Trophoblast cell (in vitro differentiated cells and primary cell): Measurements from ENCODE around the gene EFHC1.

Source experiments
- DNase-seq, 2 donors: peaks; one replicate each; pipeline ENCODE4 v3.0.0-alpha.2; 2016
- H2AFZ ChIP-seq: 2 replicates; pipeline ENCODE4 v1.6.1; 2013; ENCODE audit warnings: low read length, moderate library complexity, mild to moderate bottlenecking; ENCODE audit not compliant: insufficient read depth, poor library complexity
- H2AK5ac ChIP-seq: 2 replicates; pipeline ENCODE4 v1.6.1; 2013; ENCODE audit warnings: mild to moderate bottlenecking, low read length
- H2BK120ac ChIP-seq: 2 replicates; pipeline ENCODE4 v1.6.1; 2013; ENCODE audit warnings: low read length, mild to moderate bottlenecking, moderate library complexity; ENCODE audit not compliant: insufficient read depth, poor library complexity
- H2BK12ac ChIP-seq: 2 replicates; pipeline ENCODE4 v1.6.1; 2013; ENCODE audit warnings: mild to moderate bottlenecking, low read length, moderate library complexity
- H2BK5ac ChIP-seq: 2 replicates; pipeline ENCODE4 v1.6.1; 2013; ENCODE audit warnings: low read length, low read depth, moderate library complexity, mild to moderate bottlenecking; ENCODE audit not compliant: poor library complexity
- H3K14ac ChIP-seq: 2 replicates; pipeline ENCODE4 v1.6.1; 2013; ENCODE audit warnings: mild to moderate bottlenecking, low read length
- H3K18ac ChIP-seq: 2 replicates; pipeline ENCODE4 v1.6.1; 2013; ENCODE audit warnings: mild to moderate bottlenecking, low read length
- H3K23ac ChIP-seq: 2 replicates; pipeline ENCODE4 v1.6.1; 2013; ENCODE audit warnings: low read length
- H3K27ac ChIP-seq: 2 replicates; pipeline ENCODE4 v1.5.1; 2013; ENCODE audit warnings: low read depth, mild to moderate bottlenecking, inconsistent platforms, low read length, moderate library complexity
- H3K27me3 ChIP-seq: 2 replicates; pipeline ENCODE4 v1.6.1; 2013; ENCODE audit warnings: inconsistent platforms, mild to moderate bottlenecking, low read length, moderate library complexity; ENCODE audit not compliant: insufficient read depth
- H3K36me3 ChIP-seq, 2 experiments: 1 replicate in 1 of 2; 2 replicates in 1 of 2; pipeline ENCODE4 v1.6.1; 2013; ENCODE audit warnings: low read length in 2 of 2, mild to moderate bottlenecking in 2 of 2, moderate library complexity in 1 of 2; ENCODE audit not compliant: insufficient read depth in 2 of 2, control insufficient read depth in 1 of 2
- H3K4ac ChIP-seq: 2 replicates; pipeline ENCODE4 v1.6.1; 2013; ENCODE audit warnings: low read depth, mild to moderate bottlenecking, low read length, moderate library complexity
- H3K4me1 ChIP-seq, 2 experiments: 1 replicate in 1 of 2; 2 replicates in 1 of 2; pipeline ENCODE4 v1.6.1; 2013; ENCODE audit warnings: low read length in 2 of 2, mild to moderate bottlenecking in 2 of 2, moderate library complexity in 1 of 2; ENCODE audit not compliant: insufficient read depth in 2 of 2, control insufficient read depth in 1 of 2
- H3K4me2 ChIP-seq: 2 replicates; pipeline ENCODE4 v1.6.1; 2013; ENCODE audit warnings: inconsistent platforms, mild to moderate bottlenecking, low read length, moderate library complexity
- H3K4me3 ChIP-seq: 2 replicates; pipeline ENCODE4 v1.5.1; 2013; ENCODE audit warnings: mild to moderate bottlenecking, low read depth, low read length, inconsistent platforms
- H3K79me1 ChIP-seq: one replicate; pipeline ENCODE4 v1.6.1; 2013; ENCODE audit warnings: low read length
- H3K79me2 ChIP-seq: 2 replicates; pipeline ENCODE4 v1.6.1; 2013; ENCODE audit warnings: low read length, mild to moderate bottlenecking; ENCODE audit not compliant: control insufficient read depth, insufficient read depth, poor library complexity
- H3K9ac ChIP-seq: 2 replicates; pipeline ENCODE4 v1.6.1; 2013; ENCODE audit warnings: mild to moderate bottlenecking, low read length
- H3K9me3 ChIP-seq: 2 replicates; pipeline ENCODE4 v1.6.1; 2013; ENCODE audit warnings: low read depth, mild to moderate bottlenecking, control low read depth, inconsistent platforms, low read length; ENCODE audit not compliant: insufficient read depth
- H4K12ac ChIP-seq: 2 replicates; pipeline ENCODE4 v1.6.1; 2013; ENCODE audit warnings: low read depth, mild to moderate bottlenecking, low read length, moderate library complexity
- H4K8ac ChIP-seq: 2 replicates; pipeline ENCODE4 v1.6.1; 2013; ENCODE audit warnings: low read depth, mild to moderate bottlenecking, low read length, moderate library complexity
- H4K91ac ChIP-seq: one replicate; pipeline ENCODE4 v1.6.1; 2013; ENCODE audit warnings: low read depth, mild to moderate bottlenecking, low read length, moderate library complexity
- WGBS: extraction: QIAGEN DNeasy Blood & Tissue Kit; methylation state at CpG from one replicate; pipeline ENCODE4 v1.1.7; 2013; ENCODE audit warnings: missing lambda C conversion rate; ENCODE audit not compliant: insufficient read length, insufficient coverage; ENCODE audit errors: extremely low coverage; 5-methylcytosine and 5-hydroxymethylcytosine counted together

Gene EFHC1

GRCh38 chr6:52527436-52527835 is 107.3 kb downstream of the EFHC1 start:
- Histone ChIP-seq H3K9me3 (no peaks in the 10 kb centered on the region), H3K27me3 (no peaks in the 10 kb centered on the region), H4K8ac (no peak overlapping the region), H3K4ac (no peak overlapping the region), H3K4me3 (no peak overlapping the region), H3K27ac (no peak overlapping the region), H3K79me1 (no peaks in the 10 kb centered on the region), H2BK12ac (no peak overlapping the region), H3K4me1 (peaks cover 4 to 5% of the 10 kb centered on the region in 2 experiments), H4K91ac (no peak overlapping the region), H2BK5ac (no peak overlapping the region), H3K23ac (no peak overlapping the region), H4K12ac (no peak overlapping the region), H2AFZ (no peak overlapping the region), H3K79me2 (no peaks in the 10 kb centered on the region), H3K9ac (no peak overlapping the region), H2BK120ac (no peak overlapping the region), H3K14ac (no peak overlapping the region), H3K4me2 (no peak overlapping the region), H3K36me3 (peaks cover 0 to 2% of the 10 kb centered on the region in 2 experiments), H3K18ac (no peak overlapping the region), H2AK5ac (no peak overlapping the region)
- WGBS = no CpG with 5 or more reads among the region's 7 CpGs
- no peak for DNase-seq

GRCh38 chr6:52529311-52529710 is 109.2 kb downstream of the EFHC1 start:
- Histone ChIP-seq H3K9ac (no peak overlapping the region), H3K4me2 (no peak overlapping the region), H2BK5ac (no peak overlapping the region), H3K9me3 (no peaks in the 10 kb centered on the region), H3K27ac (no peak overlapping the region), H3K79me2 (no peaks in the 10 kb centered on the region), H3K79me1 (no peaks in the 10 kb centered on the region), H3K18ac (no peak overlapping the region), H4K12ac (no peak overlapping the region), H3K23ac (no peak overlapping the region), H3K4ac (no peak overlapping the region), H4K91ac (no peak overlapping the region), H2BK12ac (no peak overlapping the region), H3K14ac (no peak overlapping the region), H3K36me3 (peaks cover under 1 to 5% of the 10 kb centered on the region in 2 experiments), H3K4me1 (peaks cover 0 to 2% of the 10 kb centered on the region in 2 experiments), H2BK120ac (no peak overlapping the region), H4K8ac (no peak overlapping the region), H2AFZ (no peak overlapping the region), H2AK5ac (no peak overlapping the region), H3K4me3 (no peak overlapping the region), H3K27me3 (no peaks in the 10 kb centered on the region)
- no CpG with 5 or more reads among the region's 8 CpGs for WGBS
- no peak for DNase-seq

GRCh38 chr6:52530351-52530750 is 110.2 kb downstream of the EFHC1 start:
- Histone ChIP-seq H2AFZ (no peak overlapping the region), H3K79me2 (no peaks in the 10 kb centered on the region), H3K4me2 (no peak overlapping the region), H4K91ac (no peak overlapping the region), H3K23ac (no peak overlapping the region), H4K12ac (no peak overlapping the region), H3K27me3 (no peaks in the 10 kb centered on the region), H3K79me1 (no peaks in the 10 kb centered on the region), H3K36me3 (peaks cover 4 to 12% of the 10 kb centered on the region in 2 experiments), H2BK5ac (no peak overlapping the region), H2AK5ac (no peak overlapping the region), H3K9ac (no peak overlapping the region), H3K4me1 (peaks cover 0 to 2% of the 10 kb centered on the region in 2 experiments), H3K4ac (no peak overlapping the region), H2BK12ac (peak overlapping the region; percentile 17), H3K14ac (no peak overlapping the region), H4K8ac (no peak overlapping the region), H3K9me3 (no peaks in the 10 kb centered on the region), H3K27ac (no peak overlapping the region), H3K4me3 (no peak overlapping the region), H2BK120ac (no peak overlapping the region), H3K18ac (no peak overlapping the region)
- no CpG with 5 or more reads among the region's 10 CpGs for WGBS
- DNase-seq = no peak

GRCh38 chr6:52531396-52531795 is 111.3 kb downstream of the EFHC1 start:
- no CpG with 5 or more reads among the region's 4 CpGs for WGBS
- no peak overlapping the region for H4K12ac ChIP-seq
- no peak overlapping the region for H3K9ac ChIP-seq
- H3K36me3 ChIP-seq = peaks cover 4 to 12% of the 10 kb centered on the region in 2 experiments
- no peak overlapping the region for H4K91ac ChIP-seq
- no peak overlapping the region for H3K27ac ChIP-seq
- H4K8ac ChIP-seq = no peak overlapping the region
- no peak overlapping the region for H2AFZ ChIP-seq
- no peak overlapping the region for H2BK12ac ChIP-seq
- H3K4me1 ChIP-seq = peaks cover 2% of the 10 kb centered on the region in 2 experiments
- no peak overlapping the region for H2BK120ac ChIP-seq
- no peaks in the 10 kb centered on the region for H3K79me2 ChIP-seq
- H3K14ac ChIP-seq = no peak overlapping the region
- H3K4ac ChIP-seq = no peak overlapping the region
- H2BK5ac ChIP-seq = no peak overlapping the region
- no peak overlapping the region for H3K18ac ChIP-seq
- H3K79me1 ChIP-seq = no peaks in the 10 kb centered on the region
- no peak overlapping the region for H3K4me3 ChIP-seq
- H3K23ac ChIP-seq = no peak overlapping the region
- no peak for DNase-seq
- H3K27me3 ChIP-seq = no peaks in the 10 kb centered on the region
- H3K9me3 ChIP-seq = no peaks in the 10 kb centered on the region
- no peak overlapping the region for H3K4me2 ChIP-seq
- no peak overlapping the region for H2AK5ac ChIP-seq
